GM23248 (cell line): ENCODE measurements around the gene LRRFIP1. TPM values are rescaled to one million over a fixed set of nuclear protein-coding genes. Genes with fewer than 3 reads are reported as not detected.

Source experiments
- DNase-seq: peaks from one replicate; pipeline ENCODE4 v3.0.0-alpha.2; 2015
- H2AFZ ChIP-seq: fragments of 200-600 bp; sonication (generic); 2 replicates; pipeline ENCODE4 v1.6.1; 2016; ENCODE audit warnings: antibody characterized with exemption
- H3F3A ChIP-seq: fragments of 200-600 bp; sonication (generic); 2 replicates; pipeline ENCODE4 v1.6.1; 2016; ENCODE audit warnings: mild to moderate bottlenecking, antibody characterized with exemption, mixed run types; ENCODE audit not compliant: insufficient read depth
- H3K27ac ChIP-seq: fragments of 200-600 bp; sonication (generic); 2 replicates; pipeline ENCODE4 v1.5.1; 2016; ENCODE audit warnings: mild to moderate bottlenecking
- H3K27me3 ChIP-seq: fragments of 200-600 bp; sonication (generic); replicated peaks from 2 replicates; pipeline ENCODE4 v1.6.1; 2016; ENCODE audit warnings: mild to moderate bottlenecking; ENCODE audit not compliant: insufficient read depth
- H3K36me3 ChIP-seq: fragments of 200-600 bp; sonication (generic); 2 replicates; pipeline ENCODE4 v1.6.1; 2016; ENCODE audit warnings: low read depth, mild to moderate bottlenecking
- H3K4me1 ChIP-seq: fragments of 200-600 bp; sonication (generic); 2 replicates; pipeline ENCODE4 v1.6.1; 2016; ENCODE audit warnings: mild to moderate bottlenecking; ENCODE audit not compliant: insufficient read depth
- H3K4me2 ChIP-seq: fragments of 200-600 bp; sonication (generic); one replicate; pipeline ENCODE4 v1.6.1; 2016; ENCODE audit warnings: mild to moderate bottlenecking; ENCODE audit not compliant: unreplicated experiment
- H3K4me3 ChIP-seq: fragments of 200-600 bp; sonication (generic); 2 replicates; pipeline ENCODE4 v1.5.1; 2016; ENCODE audit warnings: mild to moderate bottlenecking
- H3K79me2 ChIP-seq: fragments of 200-600 bp; sonication (generic); 2 replicates; pipeline ENCODE4 v1.6.1; 2016; ENCODE audit warnings: mild to moderate bottlenecking; ENCODE audit not compliant: insufficient read depth
- H3K9ac ChIP-seq: fragments of 200-600 bp; sonication (generic); 2 replicates; pipeline ENCODE4 v1.6.1; 2016; ENCODE audit warnings: mild to moderate bottlenecking
- H3K9me2 ChIP-seq: fragments of 200-600 bp; sonication (generic); 2 replicates; pipeline ENCODE4 v1.6.1; 2016; ENCODE audit warnings: mixed run types, mild to moderate bottlenecking, moderate library complexity; ENCODE audit not compliant: insufficient read depth
- H3K9me3 ChIP-seq: fragments of 200-600 bp; sonication (generic); one replicate; pipeline ENCODE4 v1.6.1; 2017; ENCODE audit warnings: low read depth
- H4K20me1 ChIP-seq: fragments of 200-600 bp; sonication (generic); 2 replicates; pipeline ENCODE4 v1.6.0; 2016; ENCODE audit not compliant: insufficient read depth
- EZH2 ChIP-seq: fragments of 200-600 bp; sonication (generic); IDR thresholded peaks from 2 replicates; pipeline ENCODE4 v1.6.1; 2018; ENCODE audit warnings: antibody characterized with exemption, mild to moderate bottlenecking; ENCODE audit not compliant: insufficient read depth, poor library complexity, severe bottlenecking
- EZH2phosphoT487 ChIP-seq: fragments of 200-600 bp; sonication (generic); IDR thresholded peaks from 2 replicates; pipeline ENCODE4 v1.6.1; 2018; ENCODE audit warnings: antibody characterized with exemption, moderate library complexity, mild to moderate bottlenecking, low read depth; ENCODE audit not compliant: insufficient read depth
- WGBS, 2 experiments: methylation state at CpG; one replicate each; pipeline ENCODE4 v1.1.6; 2015 to 2017; ENCODE audit warnings: low lambda C conversion rate in 2 of 2, low coverage in 1 of 2; ENCODE audit errors: missing lambda C conversion rate in 2 of 2; 5-methylcytosine and 5-hydroxymethylcytosine counted together
- in situ Hi-C: fragments of 300-500 bp; cut with MboI; formaldehyde crosslinking; loops from 2 replicates; pipeline ENCODE4 v1.15.0; 2020
- polyA plus RNA-seq: library from polyadenylated mRNA; unstranded; fragments of >200 nt; fragmentation: Nextera tagmentation; extraction: Ambion mirVana; gene quantifications from 2 replicates; pipeline ENCODE4 v1.2.1, GENCODE V29; 2016
- total RNA-seq: library from RNA; depleted of rRNA; stranded (reverse); fragments of >200 nt; shearing (Covaris generic); gene quantifications from 2 replicates; pipeline ENCODE4 v1.2.3, GENCODE V29; 2014

Gene LRRFIP1
- total and polyA plus RNA-seq, 2 experiments from 2014 or later: 84.4 to 159 TPM

DNA sequence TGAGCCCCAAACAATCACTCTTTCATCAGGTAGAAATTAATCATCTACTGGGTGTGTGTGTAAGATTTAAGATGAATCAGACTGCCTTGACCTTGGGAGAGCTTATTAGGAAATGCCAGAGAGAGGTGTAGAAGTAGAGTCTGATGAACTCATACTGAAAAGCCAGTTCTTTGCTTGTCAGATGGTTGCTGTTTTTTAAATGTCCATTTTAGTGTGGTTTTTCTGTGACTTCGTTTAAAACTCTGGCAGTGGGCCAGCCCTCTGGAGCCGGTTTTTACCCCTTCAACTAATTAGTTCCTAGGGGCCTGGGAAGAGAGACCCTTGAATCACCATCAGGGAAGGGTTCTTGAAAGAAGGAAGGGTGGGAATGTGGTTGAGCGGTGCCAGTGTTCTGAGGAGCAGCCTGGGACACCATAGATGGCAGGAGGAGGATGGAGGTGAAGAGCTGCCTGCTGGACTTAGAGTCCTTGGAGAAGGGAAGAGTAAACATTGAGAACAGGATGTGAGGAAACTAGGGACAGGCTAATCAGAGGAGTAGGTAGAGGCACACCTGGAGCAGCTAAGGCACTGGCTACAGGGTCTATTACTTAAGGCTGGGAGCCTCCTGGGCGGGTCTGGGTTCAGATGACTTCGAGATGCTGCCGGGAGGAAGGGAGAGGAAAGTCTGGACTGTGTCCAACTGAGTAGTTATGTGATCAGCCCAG lies 66.1 kb downstream of the LRRFIP1 start:
- no peaks in the 10 kb centered on the region; the same call in 1 of the 2 replicates for H4K20me1 ChIP-seq
- peak; percentile 87 for DNase-seq
- H3K79me2 ChIP-seq: peaks cover 67% of the 10 kb centered on the region
- in situ Hi-C loops: no loop called here
- no peaks in the 10 kb centered on the region for H3K36me3 ChIP-seq
- H3F3A ChIP-seq: peaks cover 58% of the 10 kb centered on the region
- H3K4me3 ChIP-seq: peak overlapping the region; percentile 84
- WGBS, 2 experiments: 37 to 42% methylated on average over 6 of the region's 6 CpGs
- peak overlapping the region; percentile 93 for H3K4me2 ChIP-seq
- H3K27ac ChIP-seq: peak overlapping the region; percentile 92
- TF ChIP-seq EZH2 (no peak), EZH2phosphoT487 (no peak)
- peak overlapping the region; percentile 99 for H3K9ac ChIP-seq
- H2AFZ ChIP-seq: no peak overlapping the region
- no peaks in the 10 kb centered on the region for H3K27me3 ChIP-seq
- H3K4me1 ChIP-seq: peaks cover 57% of the 10 kb centered on the region
- H3K9me3 ChIP-seq: no peaks in the 10 kb centered on the region
- no peaks in the 10 kb centered on the region for H3K9me2 ChIP-seq

DNA sequence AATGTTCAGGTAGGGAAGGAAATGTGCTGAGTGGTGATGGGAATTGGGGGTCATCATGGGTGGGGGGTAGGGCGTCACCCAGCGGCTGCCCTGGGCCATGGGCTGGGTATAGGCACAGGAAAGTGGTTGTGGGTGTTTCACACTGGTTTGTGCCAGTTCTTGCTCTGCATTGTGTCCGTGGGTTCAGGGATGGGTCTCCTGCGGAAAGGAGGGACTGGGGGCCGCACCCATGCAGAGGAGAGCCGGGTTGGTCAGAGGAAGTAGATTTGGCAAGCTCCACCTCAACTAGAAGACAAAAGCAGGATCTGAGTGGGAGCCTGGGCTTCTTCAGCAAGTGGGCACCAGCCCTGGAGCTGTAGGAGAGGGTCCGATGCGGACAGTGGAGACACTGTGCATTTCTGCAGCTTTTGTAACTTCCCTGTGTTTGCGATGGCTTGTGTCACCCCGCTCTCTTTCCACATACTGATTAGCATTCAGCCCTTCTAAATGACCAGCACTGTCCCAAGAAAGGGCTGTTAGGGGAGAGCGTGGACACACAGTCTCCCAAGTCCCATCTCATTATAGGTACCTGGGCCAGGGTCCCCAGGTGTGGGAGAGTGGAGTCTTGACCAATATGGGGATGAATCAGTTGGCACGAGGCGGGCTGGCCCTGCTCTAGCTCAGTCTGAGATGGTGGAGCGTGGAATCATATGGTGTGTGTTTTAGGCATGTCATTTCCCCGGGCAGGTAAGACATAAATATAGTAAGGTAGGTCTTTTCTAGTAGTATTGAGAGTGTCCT lies 67.2 kb downstream of the LRRFIP1 start:
- Histone ChIP-seq H4K20me1 (no peaks in the 10 kb centered on the region; the same call in 1 of the 2 replicates), H3K9me2 (no peaks in the 10 kb centered on the region), H3K4me1 (peaks cover 45% of the 10 kb centered on the region), H3K27ac (peak overlapping the region; percentile 92), H3K27me3 (no peaks in the 10 kb centered on the region), H3F3A (peaks cover 51% of the 10 kb centered on the region), H2AFZ (no peak overlapping the region), H3K9me3 (no peaks in the 10 kb centered on the region), H3K4me3 (peak overlapping the region; percentile 84), H3K4me2 (peak overlapping the region; percentile 93), H3K79me2 (peaks cover 72% of the 10 kb centered on the region), H3K36me3 (no peaks in the 10 kb centered on the region), H3K9ac (peak overlapping the region; percentile 99)
- WGBS, 2 experiments: 91 to 94% methylated on average over 15 of the region's 15 CpGs
- TF ChIP-seq EZH2phosphoT487 (no peak), EZH2 (no peak)
- in situ Hi-C loops: no loop called here
- no peak for DNase-seq

DNA sequence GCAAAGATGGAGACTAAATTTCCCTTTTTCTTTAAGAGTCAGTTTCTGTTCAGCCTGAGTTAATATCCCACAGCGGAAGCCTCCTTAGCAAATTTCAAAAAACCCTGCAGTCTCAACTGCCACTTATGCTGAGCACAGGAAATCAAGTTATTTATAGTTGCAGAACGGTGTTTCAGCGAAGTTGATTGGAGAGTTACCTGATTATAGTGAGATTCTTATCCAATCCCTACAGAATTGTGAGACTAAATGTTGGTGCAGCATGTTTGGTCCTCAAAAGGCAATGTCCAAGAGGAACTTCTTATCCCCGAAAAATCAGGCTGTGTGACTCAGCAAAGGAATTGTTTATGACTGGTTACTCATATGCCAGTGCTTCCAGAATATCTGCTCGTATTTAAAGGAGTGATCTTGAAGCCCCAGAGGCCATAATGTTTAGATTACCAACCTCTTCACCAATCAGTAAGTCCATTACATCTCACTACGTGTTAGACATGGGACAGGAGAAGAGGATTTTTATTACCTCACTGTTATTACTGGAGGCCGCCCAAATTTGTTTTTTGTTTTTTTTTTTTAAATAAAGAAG lies 67.9 kb downstream of the LRRFIP1 start:
- peak overlapping the region; percentile 93 for H3K4me2 ChIP-seq
- in situ Hi-C loops: no loop called here
- 10 to 13% methylated on average over 7 of the region's 7 CpGs for WGBS, 2 experiments
- H3K9ac ChIP-seq: peak overlapping the region; percentile 57
- peaks cover 41% of the 10 kb centered on the region for H3K4me1 ChIP-seq
- no peak overlapping the region for H2AFZ ChIP-seq
- H3K4me3 ChIP-seq: peak overlapping the region; percentile 84
- H3K9me3 ChIP-seq: no peaks in the 10 kb centered on the region
- no peaks in the 10 kb centered on the region; the same call in 1 of the 2 replicates for H4K20me1 ChIP-seq
- H3K79me2 ChIP-seq: peaks cover 78% of the 10 kb centered on the region
- H3K36me3 ChIP-seq: no peaks in the 10 kb centered on the region
- H3K27me3 ChIP-seq: no peaks in the 10 kb centered on the region
- no peaks in the 10 kb centered on the region for H3K9me2 ChIP-seq
- H3F3A ChIP-seq: peaks cover 45% of the 10 kb centered on the region
- TF ChIP-seq EZH2: no peak
- TF ChIP-seq EZH2phosphoT487: no peak
- peak; percentile 95 for DNase-seq
- peak overlapping the region; percentile 92 for H3K27ac ChIP-seq

DNA sequence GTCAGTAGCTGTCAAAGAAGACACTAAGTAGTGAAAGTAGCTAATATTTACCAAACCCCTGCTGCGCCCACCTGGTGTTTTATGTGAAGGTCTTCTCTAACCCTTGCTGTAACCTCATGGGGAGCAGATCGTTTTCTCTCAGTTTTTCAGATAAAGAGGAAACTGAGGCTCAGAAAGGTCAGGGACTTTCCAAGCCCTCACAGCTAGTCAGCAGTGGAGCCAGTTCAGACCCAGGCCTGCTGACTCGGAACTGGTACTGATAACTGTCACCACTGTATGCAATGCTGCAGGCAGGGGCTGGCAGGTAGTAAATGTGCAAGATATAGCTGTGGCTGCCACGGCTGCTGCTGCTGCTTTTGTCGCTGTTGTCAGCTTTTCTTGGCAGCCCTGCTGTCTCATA lies 69.1 kb downstream of the LRRFIP1 start:
- H3K4me2 ChIP-seq: peak overlapping the region; percentile 93
- no peaks in the 10 kb centered on the region for H3K36me3 ChIP-seq
- in situ Hi-C loops: no loop called here
- DNase-seq: no peak
- no peaks in the 10 kb centered on the region for H3K9me3 ChIP-seq
- no peak overlapping the region for H2AFZ ChIP-seq
- no peak for TF ChIP-seq EZH2phosphoT487
- no peak for TF ChIP-seq EZH2
- no peaks in the 10 kb centered on the region; the same call in 1 of the 2 replicates for H4K20me1 ChIP-seq
- no peaks in the 10 kb centered on the region for H3K9me2 ChIP-seq
- H3K27me3 ChIP-seq: no peaks in the 10 kb centered on the region
- H3K4me1 ChIP-seq: peaks cover 52% of the 10 kb centered on the region
- H3K4me3 ChIP-seq: no peak overlapping the region
- peak overlapping the region; percentile 92 for H3K27ac ChIP-seq
- 87 to 88% methylated on average over 5 of the region's 5 CpGs for WGBS, 2 experiments
- H3K79me2 ChIP-seq: peaks cover 90% of the 10 kb centered on the region
- peak overlapping the region; percentile 57; the same call in 1 of the 2 replicates for H3K9ac ChIP-seq
- peaks cover 44% of the 10 kb centered on the region for H3F3A ChIP-seq
